MM.1S (cell line): ENCODE measurements around the gene STYXL1.

Source experiments
- DNase-seq: peaks from one replicate; pipeline ENCODE4 v3.0.0-alpha.2; 2015
- H2AFZ ChIP-seq: fragments of 300-600 bp; sonication (generic); 2 replicates; pipeline ENCODE4 v1.6.0; 2016; ENCODE audit warnings: antibody characterized with exemption, low read length
- H3F3A ChIP-seq: fragments of 300-600 bp; sonication (generic); 2 replicates; pipeline ENCODE4 v1.6.1; 2016; ENCODE audit warnings: mild to moderate bottlenecking, antibody characterized with exemption, low read length, moderate library complexity, mixed read lengths; ENCODE audit not compliant: insufficient read depth
- H3K27ac ChIP-seq: fragments of 300-600 bp; sonication (generic); 2 replicates; pipeline ENCODE4 v1.5.1; 2016; ENCODE audit warnings: mild to moderate bottlenecking, low read length
- H3K27me3 ChIP-seq: fragments of 300-600 bp; sonication (generic); replicated peaks from 2 replicates; pipeline ENCODE4 v1.6.0; 2016; ENCODE audit warnings: low read length; ENCODE audit not compliant: insufficient read depth
- H3K36me3 ChIP-seq: fragments of 300-600 bp; sonication (generic); replicated peaks from 2 replicates; pipeline ENCODE4 v1.6.1; 2016; ENCODE audit warnings: mild to moderate bottlenecking, low read length, mixed read lengths; ENCODE audit not compliant: insufficient read depth
- H3K4me1 ChIP-seq: fragments of 300-600 bp; sonication (generic); 2 replicates; pipeline ENCODE4 v1.6.1; 2016; ENCODE audit warnings: low read length, mixed read lengths
- H3K4me2 ChIP-seq: fragments of 300-600 bp; sonication (generic); 2 replicates; pipeline ENCODE4 v1.6.0; 2016; ENCODE audit warnings: low read depth, low read length
- H3K4me3 ChIP-seq: fragments of 300-600 bp; sonication (generic); 2 replicates; pipeline ENCODE4 v1.5.1; 2016; ENCODE audit warnings: low read length, mixed read lengths
- H3K79me2 ChIP-seq: fragments of 300-600 bp; sonication (generic); 2 replicates; pipeline ENCODE4 v1.6.1; 2016; ENCODE audit warnings: mixed run types, low read length, mixed read lengths
- H3K9ac ChIP-seq: fragments of 300-600 bp; sonication (generic); 2 replicates; pipeline ENCODE4 v1.6.1; 2016; ENCODE audit warnings: low read length, mixed read lengths
- H3K9me2 ChIP-seq: fragments of 300-600 bp; sonication (generic); replicated peaks from 2 replicates; pipeline ENCODE4 v1.6.1; 2016; ENCODE audit warnings: mild to moderate bottlenecking, low read length, mixed read lengths; ENCODE audit not compliant: insufficient read depth
- H3K9me3 ChIP-seq: fragments of 300-600 bp; sonication (generic); replicated peaks from 2 replicates; pipeline ENCODE4 v1.6.1; 2016; ENCODE audit warnings: mild to moderate bottlenecking, low read length, mixed read lengths; ENCODE audit not compliant: insufficient read depth
- H4K20me1 ChIP-seq: fragments of 300-600 bp; sonication (generic); 2 replicates; pipeline ENCODE4 v1.6.1; 2016; ENCODE audit warnings: mild to moderate bottlenecking, low read length, moderate library complexity, mixed read lengths; ENCODE audit not compliant: insufficient read depth
- CTCF ChIP-seq: fragments of 300-600 bp; sonication (generic); IDR thresholded peaks from 2 replicates; pipeline ENCODE4 v1.5.1; 2016; ENCODE audit warnings: antibody characterized with exemption, low read length, mixed read lengths
- EZH2 ChIP-seq: fragments of 300-600 bp; sonication (generic); optimal IDR thresholded peaks from 2 replicates; pipeline ENCODE3; 2017; ENCODE audit warnings: low read depth, mild to moderate bottlenecking, antibody characterized with exemption, low read length, mixed read lengths
- EZH2phosphoT487 ChIP-seq: fragments of 300-600 bp; sonication (generic); IDR thresholded peaks from 2 replicates; pipeline ENCODE4 v1.6.1; 2018; ENCODE audit warnings: antibody characterized with exemption, low read length

Gene STYXL1

GRCh38 chr7:76063525-76063924 lies 15.7 kb upstream of the STYXL1 start:
- no peak overlapping the region for H3K4me3 ChIP-seq
- peaks cover 10% of the 10 kb centered on the region; the same call in 1 of the 2 replicates for H3K36me3 ChIP-seq
- no peak for DNase-seq

GRCh38 chr7:76063114-76063513 lies 15.3 kb upstream of the STYXL1 start:
- H2AFZ ChIP-seq: no peak overlapping the region
- no peaks in the 10 kb centered on the region for H4K20me1 ChIP-seq
- no peaks in the 10 kb centered on the region for H3K9me2 ChIP-seq
- H3K9me3 ChIP-seq: no peaks in the 10 kb centered on the region
- H3K36me3 ChIP-seq: peaks cover 10% of the 10 kb centered on the region; the same call in 1 of the 2 replicates
- no peak overlapping the region for H3K9ac ChIP-seq
- H3K27me3 ChIP-seq: no peaks in the 10 kb centered on the region
- no peak overlapping the region for H3K27ac ChIP-seq
- no peak for DNase-seq
- no peak overlapping the region for H3K4me2 ChIP-seq
- H3K79me2 ChIP-seq: no peaks in the 10 kb centered on the region
- no peak for TF ChIP-seq EZH2phosphoT487
- TF ChIP-seq EZH2: no peak
- TF ChIP-seq CTCF: no peak
- no peaks in the 10 kb centered on the region for H3F3A ChIP-seq
- H3K4me1 ChIP-seq: no peaks in the 10 kb centered on the region
- H3K4me3 ChIP-seq: no peak overlapping the region

More at GRCh38 chr7:76063525-76063924, 15.7 kb upstream of the STYXL1 start:
- Histone ChIP-seq H3K27me3 (no peaks in the 10 kb centered on the region), H2AFZ (no peak overlapping the region), H3K9me2 (no peaks in the 10 kb centered on the region), H3K9me3 (no peaks in the 10 kb centered on the region), H3F3A (no peaks in the 10 kb centered on the region), H3K4me2 (no peak overlapping the region), H3K79me2 (no peaks in the 10 kb centered on the region), H3K4me1 (no peaks in the 10 kb centered on the region), H4K20me1 (no peaks in the 10 kb centered on the region), H3K27ac (no peak overlapping the region), H3K9ac (no peak overlapping the region)
- TF ChIP-seq EZH2phosphoT487: no peak

- no peak overlapping the region for H3K9ac ChIP-seq
- no peaks in the 10 kb centered on the region for H3K27me3 ChIP-seq
Measured at GRCh38 chr7:76062254-76062653, 14.5 kb upstream of the STYXL1 start.

More at GRCh38 chr7:76062254-76062653, 14.5 kb upstream of the STYXL1 start:
- no peak for TF ChIP-seq CTCF
- no peak for TF ChIP-seq EZH2
- TF ChIP-seq EZH2phosphoT487: no peak
- Histone ChIP-seq H3K79me2 (peaks cover 5% of the 10 kb centered on the region; the same call in 1 of the 2 replicates), H3K9me2 (no peaks in the 10 kb centered on the region), H3F3A (no peaks in the 10 kb centered on the region), H3K4me3 (no peak overlapping the region), H3K9me3 (no peaks in the 10 kb centered on the region), H2AFZ (no peak overlapping the region), H3K27ac (no peak overlapping the region), H3K4me2 (no peak overlapping the region), H4K20me1 (no peaks in the 10 kb centered on the region), H3K36me3 (peaks cover 10% of the 10 kb centered on the region; the same call in 1 of the 2 replicates), H3K4me1 (no peaks in the 10 kb centered on the region)
- no peak for DNase-seq
